HepG2 (cell line): ENCODE results near the gene ODC1. TPM values are rescaled to one million over a fixed set of nuclear protein-coding genes. Genes with fewer than 3 reads are reported as not detected.
A peak's percentile ranks its signal among the peaks of the same experiment; 100 is the strongest.

ENCODE experiments used
- ATAC-seq: fragments of 200-7000 bp; cut with Tn5 transposase; 3 replicates; pipeline ENCODE4 v1.9.1; 2020; ENCODE audit warnings: mild to moderate bottlenecking, moderate library complexity
- BruUV-seq: library from RNA; stranded (reverse); fragments of 400-500 nt; replicated peaks from 2 replicates; lab custom pipeline; 2021; lab: Mats Ljungman, UMichigan
- CTCF ChIA-PET: fragments of 300-600 bp; formaldehyde crosslinking; extraction: SDS; loops from one replicate; lab custom pipeline; 2021; ENCODE audit warnings: low total read pairs, inconsistent platforms, low intra/inter-chr PET ratio; lab: Yijun Ruan, JAX
- POLR2A ChIA-PET: fragments of 350-600 bp; sonication (Branson Sonifier 250); formaldehyde crosslinking; loops from one replicate; lab custom pipeline; 2020; ENCODE audit warnings: antibody characterized with exemption, inconsistent platforms; lab: Yijun Ruan, JAX
- DNase-seq: peaks from one replicate; pipeline ENCODE4 v3.0.0-alpha.2; 2015; ENCODE audit warnings: low spot score
- FAIRE-seq: peaks from 3 replicates; lab custom pipeline; 2011; peaks lifted over from hg19 to GRCh38; lab: Jason Lieb, UNC
- H2AFZ ChIP-seq: one replicate; pipeline ENCODE4 v1.6.1; 2011; ENCODE audit warnings: low read length, inconsistent platforms
- H3K27ac ChIP-seq: fragments of 300-600 bp; 3 replicates; pipeline ENCODE4 v1.8.0; 2011; ENCODE audit warnings: mixed run types, mild to moderate bottlenecking, mixed read lengths, low read length, inconsistent platforms; ENCODE audit not compliant: insufficient read depth; ENCODE audit errors: extremely low read length
- H3K27me3 ChIP-seq, 2 experiments: fragments of 200-600 bp in 1 of 2; 2 replicates in 1 of 2; 3 replicates in 1 of 2; pipeline versions ENCODE4 v1.6.0 to v1.8.0; 2011; ENCODE audit warnings: low read length in 2 of 2, mild to moderate bottlenecking in 2 of 2, moderate library complexity in 2 of 2, inconsistent platforms in 1 of 2; ENCODE audit not compliant: insufficient read depth in 2 of 2, control insufficient read depth in 1 of 2
- H3K36me3 ChIP-seq, 2 experiments: fragments of 200-600 bp in 1 of 2; replicated peaks in 1 of 2; 2 replicates in 1 of 2; 3 replicates in 1 of 2; pipeline versions ENCODE4 v1.5.1 to v1.8.0; 2011; ENCODE audit warnings: low read length in 2 of 2, inconsistent platforms in 1 of 2; ENCODE audit not compliant: insufficient read depth in 2 of 2, control insufficient read depth in 1 of 2
- H3K4me1 ChIP-seq: 2 replicates; pipeline ENCODE4 v1.5.1; 2012; ENCODE audit warnings: low read length, inconsistent platforms; ENCODE audit not compliant: insufficient read depth
- H3K4me2 ChIP-seq: 2 replicates; pipeline ENCODE4 v1.6.0; 2011; ENCODE audit warnings: low read depth, low read length, inconsistent platforms
- H3K4me3 ChIP-seq, 3 experiments: fragments of 200-600 bp in 1 of 3; sonication (generic), shearing (Covaris generic) in 1 of 3; replicated peaks in 1 of 3; 2 replicates each; pipeline ENCODE4 v1.5.1; 2011 to 2016; ENCODE audit warnings: low read length in 3 of 3, inconsistent platforms in 2 of 3, low read depth in 2 of 3, mild to moderate bottlenecking in 2 of 3, control low read depth in 1 of 3, mixed read lengths in 1 of 3; ENCODE audit not compliant: insufficient read depth in 1 of 3
- H3K79me2 ChIP-seq: one replicate; pipeline ENCODE4 v1.6.1; 2011; ENCODE audit warnings: low read length, inconsistent platforms; ENCODE audit not compliant: insufficient read depth
- H3K9ac ChIP-seq: 2 replicates; pipeline ENCODE4 v1.6.0; 2011; ENCODE audit warnings: mild to moderate bottlenecking, low read depth, low read length, inconsistent platforms; ENCODE audit not compliant: insufficient read depth
- H3K9me3 ChIP-seq: 2 replicates; pipeline ENCODE4 v1.5.1; 2012; ENCODE audit warnings: mild to moderate bottlenecking, low read length
- H4K20me1 ChIP-seq: 2 replicates; pipeline ENCODE4 v1.6.0; 2011; ENCODE audit warnings: inconsistent platforms, mild to moderate bottlenecking, low read length, moderate library complexity; ENCODE audit not compliant: insufficient read depth
- AGO2 ChIP-seq: fragments of 200-400 bp; formaldehyde crosslinking; optimal IDR thresholded peaks from 2 replicates; pipeline ENCODE3; 2017; ENCODE audit warnings: mild to moderate bottlenecking, low read depth, low read length, moderate library complexity
- CBX5 ChIP-seq: sonication (generic); formaldehyde crosslinking; IDR thresholded peaks from 2 replicates; pipeline ENCODE4 v1.4.0; 2020; ENCODE audit warnings: missing genetic modification reagents, borderline replicate concordance
- GATAD2A ChIP-seq: IDR thresholded peaks from 2 replicates; pipeline ENCODE4 v1.6.1; 2016
- GZF1 ChIP-seq: sonication (generic); formaldehyde crosslinking; IDR thresholded peaks from 2 replicates; pipeline ENCODE4 v1.5.1; 2020; ENCODE audit warnings: mild to moderate bottlenecking, missing genetic modification reagents
- HMG20A ChIP-seq: IDR thresholded peaks from 2 replicates; pipeline ENCODE4 v1.6.1; 2016; ENCODE audit warnings: borderline replicate concordance
- HMG20B ChIP-seq: conservative IDR thresholded peaks from 2 replicates; pipeline ENCODE4 v1.6.1; 2016; ENCODE audit warnings: missing genetic modification reagents, missing compliant biosample characterization
- NFKB2 ChIP-seq: sonication (generic); formaldehyde crosslinking; IDR thresholded peaks from 2 replicates; pipeline ENCODE4 v1.4.0; 2020; ENCODE audit warnings: missing genetic modification reagents, borderline replicate concordance
- NR2C2 ChIP-seq: sonication (generic); formaldehyde crosslinking; IDR thresholded peaks from 2 replicates; pipeline ENCODE4 v1.4.0; 2020; ENCODE audit warnings: missing genetic modification reagents, mild to moderate bottlenecking, moderate library complexity, borderline replicate concordance
- POLR2AphosphoS2 ChIP-seq: IDR thresholded peaks from 2 replicates; pipeline ENCODE4 v1.6.1; 2011; ENCODE audit warnings: low read depth, low read length, improper control_type of control experiment
- POLR2G ChIP-seq: fragments of 200-400 bp; formaldehyde crosslinking; IDR thresholded peaks from 2 replicates; pipeline ENCODE4 v1.6.1; 2018; ENCODE audit warnings: mild to moderate bottlenecking, low read depth, low read length, moderate library complexity
- RAD21 ChIP-seq: fragments of 450-650 bp; formaldehyde crosslinking; IDR thresholded peaks from 2 replicates; pipeline ENCODE4 v1.5.0; 2020; ENCODE audit warnings: mild to moderate bottlenecking
- RBM22 ChIP-seq: fragments of 200-400 bp; formaldehyde crosslinking; optimal IDR thresholded peaks from 2 replicates; pipeline ENCODE3; 2017; ENCODE audit warnings: mild to moderate bottlenecking, low read length, moderate library complexity
- SRY ChIP-seq: sonication (generic); formaldehyde crosslinking; IDR thresholded peaks from 2 replicates; pipeline ENCODE4 v1.8.0; 2022; ENCODE audit warnings: mild to moderate bottlenecking, missing genetic modification reagents
- ZNF263 ChIP-seq: sonication (generic); formaldehyde crosslinking; IDR thresholded peaks from 2 replicates; pipeline ENCODE4 v1.4.0; 2020; ENCODE audit warnings: missing genetic modification reagents
- ZNF292 ChIP-seq: sonication (generic); formaldehyde crosslinking; IDR thresholded peaks from 2 replicates; pipeline ENCODE4 v1.8.1; 2022; ENCODE audit warnings: mild to moderate bottlenecking, low read depth, missing genetic modification reagents, borderline replicate concordance
- ZNF563 ChIP-seq: sonication (generic); formaldehyde crosslinking; IDR thresholded peaks from 2 replicates; pipeline ENCODE4 v1.8.0; 2022; ENCODE audit warnings: mild to moderate bottlenecking, moderate library complexity, missing genetic modification reagents
- ZNF691 ChIP-seq: sonication (generic); formaldehyde crosslinking; IDR thresholded peaks from 2 replicates; pipeline ENCODE4 v1.4.0; 2020; ENCODE audit warnings: missing genetic modification reagents, low read depth, mild to moderate bottlenecking, borderline replicate concordance
- WGBS: methylation state at CpG from one replicate; pipeline ENCODE4 v1.1.6; 2017; ENCODE audit warnings: low lambda C conversion rate; 5-methylcytosine and 5-hydroxymethylcytosine counted together
- in situ Hi-C: cut with HindIII; loops from 2 replicates; pipeline ENCODE4 v1.10.0; 2017; ENCODE audit warnings: low pct_unique_long_range_greater_than_20kb; ENCODE audit not compliant: extremely low pct_ligation_motif_present
- intact Hi-C: fragments of 100-400 bp; cut with micrococcal nuclease; formaldehyde crosslinking; loops from one replicate; pipeline ENCODE4 v1.10.0; 2022; ENCODE audit not compliant: unreplicated experiment
- polyA plus RNA-seq, 8 experiments: library from polyadenylated mRNA; depleted of rRNA in 3 of 8; stranded (reverse) in 7 of 8; unstranded in 1 of 8; fragments of >200 nt; fragmentation: Illumina TruSeq in 4 of 8; extraction: Trizol in 4 of 8; gene quantifications; 2 replicates each; pipeline versions ENCODE4 v1.2.1 to v1.2.3, GENCODE V29; 2011 to 2016; ENCODE audit warnings: low read depth in 4 of 8, missing spikeins in 1 of 8, mixed read lengths in 1 of 8; ENCODE audit not compliant: insufficient read depth in 1 of 8
- total RNA-seq, 5 experiments: library from RNA; depleted of rRNA; stranded (reverse); fragments of >200 nt; fragmentation: Illumina TruSeq; extraction: Trizol; gene quantifications; 2 replicates each; pipeline ENCODE4 v1.2.3, GENCODE V29; 2016; ENCODE audit warnings: low read depth in 1 of 5

The ODC1 gene
- total and polyA plus RNA-seq, 2 of the 13 experiments (the other 11 are each of a cell fraction or from before 2014, with no cell fraction given): 142 to 371 TPM

GRCh38 chr2:10439971-10440370, 8.2 kb downstream of the ODC1 start:
- H3K4me3 ChIP-seq: no peak overlapping the region
- H2AFZ ChIP-seq: no peak overlapping the region
- TF ChIP-seq ZNF292 (CRISPR knock-in tag) (no peak), RBM22 (peak; percentile 2)
- FAIRE-seq (no peak), ATAC-seq (no peak), DNase-seq (no peak)
- 93% methylated on average over 8 of the region's 8 CpGs for WGBS
- no peak overlapping the region for H3K4me2 ChIP-seq
- peaks cover 27% of the 10 kb centered on the region for H3K4me1 ChIP-seq
- no peaks in the 10 kb centered on the region for H3K9me3 ChIP-seq
- H3K36me3 ChIP-seq: peaks cover 28 to 58% of the 10 kb centered on the region in 2 experiments
- H4K20me1 ChIP-seq: no peaks in the 10 kb centered on the region; the same call in 1 of the 2 replicates
- H3K79me2 ChIP-seq: peaks cover 3% of the 10 kb centered on the region
- H3K27me3 ChIP-seq: peaks cover 4 to 20% of the 10 kb centered on the region in 2 experiments
- no peak overlapping the region for H3K9ac ChIP-seq
- BruUV-seq: no TSS peak
- no peak overlapping the region for H3K27ac ChIP-seq
- ChIA-PET POLR2A (interaction anchor here (4.8 kb wide), 1 partner anchor 8 kb away, joined by 38 read pairs; the partner anchor contains the start of gene ODC1), CTCF (no interaction called here)
- in situ Hi-C loops (loop anchor here (5.0 to 25.0 kb wide), 3 partner anchors 318 to 628 kb away; partner anchors contain the start of gene RRM2), intact Hi-C loops (loop anchor here (5.0 kb wide), 1 partner anchor 298 kb away; no protein-coding TSS in a partner anchor)

- POLR2A ChIA-PET: interaction anchor here (4.8 kb wide), 1 partner anchor 9 kb away, joined by 38 read pairs; the partner anchor contains the start of gene ODC1
- H3K27ac ChIP-seq: no peak overlapping the region
- no TSS peak for BruUV-seq
- FAIRE-seq (no peak), DNase-seq (no peak)
- H3K9ac ChIP-seq: no peak overlapping the region
- intact Hi-C loops: loop anchor here (5.0 kb wide), 1 partner anchor 297 kb away; no protein-coding TSS in a partner anchor
- H3K4me3 ChIP-seq: no peak overlapping the region
- H3K27me3 ChIP-seq: peaks cover 4 to 20% of the 10 kb centered on the region in 2 experiments
- no peak overlapping the region for H3K4me2 ChIP-seq
- H3K9me3 ChIP-seq: no peaks in the 10 kb centered on the region
- peaks cover 26 to 51% of the 10 kb centered on the region in 2 experiments for H3K36me3 ChIP-seq
- CTCF ChIA-PET: no interaction called here
- no peaks in the 10 kb centered on the region for H4K20me1 ChIP-seq
- peaks cover 34% of the 10 kb centered on the region for H3K4me1 ChIP-seq
- H2AFZ ChIP-seq: no peak overlapping the region
- in situ Hi-C loops: loop anchor here (5.0 to 25.0 kb wide), 3 partner anchors 317 to 627 kb away; partner anchors contain the start of gene RRM2
- WGBS: 89% methylated on average over 11 of the region's 11 CpGs
- H3K79me2 ChIP-seq: no peaks in the 10 kb centered on the region
- TF ChIP-seq POLR2AphosphoS2: peak; percentile 95
- no peak for TF ChIP-seq GZF1
- no peak for TF ChIP-seq CBX5
- TF ChIP-seq NR2C2 (CRISPR knock-in tag): no peak
- no peak for TF ChIP-seq GATAD2A (CRISPR knock-in tag)
- TF ChIP-seq ZNF263: peak; percentile 39; the same call in 1 of the 2 replicates
- TF ChIP-seq ZNF563 (CRISPR knock-in tag): no peak
- TF ChIP-seq AGO2: peak; percentile 28
- no peak for TF ChIP-seq SRY (CRISPR knock-in tag)
- TF ChIP-seq RBM22: peak; percentile 9
- TF ChIP-seq HMG20B (CRISPR knock-in tag): no peak
- TF ChIP-seq RAD21: peak; percentile 20; the same call in 1 of the 2 replicates
- no peak for TF ChIP-seq ZNF691 (CRISPR knock-in tag)
- TF ChIP-seq HMG20A (CRISPR knock-in tag): no peak
- peak; percentile 42 for TF ChIP-seq POLR2G
- TF ChIP-seq NFKB2: no peak
- TF ChIP-seq, all 625 proteins: peak for 6
- ATAC-seq: no peak
These were observed 8.8 kb downstream of the ODC1 start for GRCh38 chr2:10439185-10439879.
